B cell (primary cell): Measurements from ENCODE around the gene ADAMTS19. TPM values are rescaled to one million over a fixed set of nuclear protein-coding genes. Genes with fewer than 3 reads are reported as not detected.
A peak's percentile ranks its signal among the peaks of the same experiment; 100 is the strongest.

Experiments
- ATAC-seq: fragments of 200-7000 bp; cut with Tn5 transposase; one replicate; pipeline ENCODE4 v1.10.0; 2021; ENCODE audit warnings: low read depth, mild to moderate bottlenecking, moderate number of reproducible peaks, moderate library complexity
- CTCF ChIA-PET: fragments of 350-600 bp; sonication (Branson Sonifier 250); formaldehyde crosslinking; loops from one replicate; lab custom pipeline; 2021; ENCODE audit warnings: antibody characterized with exemption, inconsistent platforms; lab: Charles Lee
- POLR2A ChIA-PET: fragments of 350-600 bp; sonication (Branson Sonifier 250); formaldehyde crosslinking; loops from one replicate; lab custom pipeline; 2021; ENCODE audit warnings: antibody characterized with exemption; lab: Charles Lee
- DNase-seq: peaks from one replicate; pipeline ENCODE4 v3.0.0; 2013
- H2AFZ ChIP-seq: 2 replicates; pipeline ENCODE4 v1.6.1; 2012; ENCODE audit warnings: mild to moderate bottlenecking, low read depth, low read length; ENCODE audit not compliant: insufficient read depth, poor library complexity, severe bottlenecking
- H3K27ac ChIP-seq, 2 donors: 1 replicate in 1 of 2; 2 replicates in 1 of 2; pipeline ENCODE4 v1.5.1; 2012 to 2013; ENCODE audit warnings: low read length in 2 of 2, mild to moderate bottlenecking in 2 of 2, moderate library complexity in 1 of 2
- H3K27me3 ChIP-seq, 4 experiments: fragments of 200-600 bp in 1 of 4; sonication (generic) in 1 of 4; replicated peaks in 1 of 4; 1 replicate in 2 of 4; 2 replicates in 2 of 4; pipeline versions ENCODE4 v1.6.1 to v1.7.0; 2013 to 2016; ENCODE audit warnings: low read length in 3 of 4, mild to moderate bottlenecking in 2 of 4, mixed read lengths in 1 of 4, moderate library complexity in 1 of 4; ENCODE audit not compliant: insufficient read depth in 4 of 4, control insufficient read depth in 3 of 4; ENCODE audit errors: control extremely low read depth in 1 of 4
- H3K36me3 ChIP-seq, 2 experiments: replicated peaks in 1 of 2; 1 replicate in 1 of 2; 2 replicates in 1 of 2; pipeline versions ENCODE4 v1.6.1 to v1.7.1; 2013; ENCODE audit warnings: low read length in 1 of 2; ENCODE audit not compliant: insufficient read depth in 2 of 2, control insufficient read depth in 1 of 2; ENCODE audit errors: control extremely low read depth in 1 of 2, extremely low read depth in 1 of 2
- H3K4me1 ChIP-seq, 2 donors: fragments of 200-600 bp in 1 of 2; sonication (generic) in 1 of 2; 1 replicate in 1 of 2; 2 replicates in 1 of 2; pipeline versions ENCODE4 v1.5.1 to v1.6.1; 2013 to 2017; ENCODE audit warnings: low read length in 2 of 2; ENCODE audit not compliant: control insufficient read depth in 2 of 2, insufficient read depth in 2 of 2
- H3K4me2 ChIP-seq: replicated peaks from 2 replicates; pipeline ENCODE3; 2012; ENCODE audit warnings: mild to moderate bottlenecking, low read depth, low read length; ENCODE audit not compliant: poor library complexity, severe bottlenecking
- H3K4me3 ChIP-seq, 5 experiments: fragments of 200-600 bp in 1 of 5; sonication (generic) in 1 of 5; 1 replicate in 3 of 5; 2 replicates in 2 of 5; pipeline versions ENCODE4 v1.5.1 to v1.7.0; 2011 to 2016; ENCODE audit warnings: low read length in 4 of 5, mild to moderate bottlenecking in 4 of 5, low read depth in 2 of 5, control low read depth in 1 of 5, moderate library complexity in 1 of 5; ENCODE audit not compliant: insufficient read depth in 1 of 5; ENCODE audit errors: control extremely low read depth in 1 of 5, extremely low read depth in 1 of 5
- H3K79me2 ChIP-seq: fragments of 200-600 bp; sonication (generic); one replicate; pipeline ENCODE4 v1.6.0; 2016; ENCODE audit warnings: low read length; ENCODE audit not compliant: control insufficient read depth, insufficient read depth
- H3K9ac ChIP-seq: fragments of 200-600 bp; sonication (generic); 2 replicates; pipeline ENCODE4 v1.6.1; 2017; ENCODE audit warnings: mild to moderate bottlenecking, low read length, moderate library complexity
- H3K9me3 ChIP-seq, 3 donors: one replicate each; pipeline versions ENCODE4 v1.6.1 to v1.7.1; 2013; ENCODE audit warnings: low read length in 2 of 3; ENCODE audit not compliant: control insufficient read depth in 2 of 3, insufficient read depth in 1 of 3; ENCODE audit errors: control extremely low read depth in 1 of 3
- H4K20me1 ChIP-seq: 2 replicates; pipeline ENCODE4 v1.6.0; 2012; ENCODE audit warnings: mild to moderate bottlenecking, low read length; ENCODE audit not compliant: insufficient read depth, control insufficient read depth, poor library complexity, severe bottlenecking
- H3K27ac Mint-ChIP-seq: one replicate; pipeline ENCODE4 v1.8.0; 2021; ENCODE audit warnings: mixed read lengths
- H3K27me3 Mint-ChIP-seq: one replicate; pipeline ENCODE4 v1.8.0; 2021; ENCODE audit warnings: mixed read lengths
- H3K4me1 Mint-ChIP-seq: one replicate; pipeline ENCODE4 v1.8.0; 2021; ENCODE audit warnings: mixed read lengths
- H3K4me3 Mint-ChIP-seq: one replicate; pipeline ENCODE4 v1.8.0; 2021; ENCODE audit warnings: mixed read lengths
- H3K9me3 Mint-ChIP-seq: one replicate; pipeline ENCODE4 v1.8.0; 2022; ENCODE audit warnings: mixed read lengths; ENCODE audit not compliant: insufficient read depth
- CTCF ChIP-seq: fragments of 200-600 bp; IDR thresholded peaks from one replicate; pipeline ENCODE4 v1.8.0; 2022; ENCODE audit warnings: antibody characterized with exemption, mild to moderate bottlenecking
- EZH2 ChIP-seq: IDR thresholded peaks from 2 replicates; pipeline ENCODE4 v1.6.1; 2012; ENCODE audit warnings: borderline replicate concordance, low read depth, mild to moderate bottlenecking, moderate library complexity, low read length; ENCODE audit not compliant: insufficient read depth, poor library complexity, severe bottlenecking
- WGBS: methylation state at CpG from one replicate; pipeline ENCODE4 v1.1.5; 2013; ENCODE audit warnings: missing lambda C conversion rate; ENCODE audit not compliant: insufficient coverage; 5-methylcytosine and 5-hydroxymethylcytosine counted together
- intact Hi-C: fragments of 100-400 bp; cut with micrococcal nuclease; formaldehyde crosslinking; loops from one replicate; pipeline ENCODE4 v1.10.0; 2022
- polyA plus RNA-seq: library from polyadenylated mRNA; depleted of rRNA; stranded (reverse); fragments of >200 nt; gene quantifications from 2 replicates; pipeline ENCODE4 v1.2.3, GENCODE V29; 2012
- total RNA-seq, 2 donors: library from RNA; stranded (reverse); fragments of 120-200 nt in 1 of 2; gene quantifications; 1 replicate in 1 of 2; 2 replicates in 1 of 2; pipeline versions ENCODE4 v1.2.3 to v1.2.4, GENCODE V29; 2013 to 2022

The ADAMTS19 gene
- total and polyA plus RNA-seq, 2 donors (not counting 1 experiment from before 2014, with no cell fraction given): not detected

- Histone ChIP-seq H3K4me1 (peaks cover 0 to 5% of the 10 kb centered on the region in 2 donors), H3K27me3 (peaks cover 0 to 27% (median 16%) of the 10 kb centered on the region in 4 experiments), H3K9me3 (no peaks in the 10 kb centered on the region), H4K20me1 (no peaks in the 10 kb centered on the region), H3K9ac (no peak overlapping the region), H3K79me2 (no peaks in the 10 kb centered on the region), H2AFZ (no peak overlapping the region), H3K4me2 (peak overlapping the region; percentile 22), H3K4me3 (no peak overlapping the region), H3K36me3 (no peaks in the 10 kb centered on the region), H3K27ac (no peak overlapping the region)
- peak overlapping the region; percentile 64 for H3K4me3 Mint-ChIP-seq
- peaks cover 13% of the 10 kb centered on the region for H3K4me1 Mint-ChIP-seq
- WGBS: 2% methylated on average over 88 of the region's 88 CpGs
- CTCF ChIA-PET: no interaction called here
- intact Hi-C loops: no loop called here
- POLR2A ChIA-PET: no interaction called here
- H3K9me3 Mint-ChIP-seq: no peaks in the 10 kb centered on the region
- H3K27ac Mint-ChIP-seq: no peak overlapping the region
- DNase-seq: no peak
- TF ChIP-seq CTCF: no peak
- no peak for TF ChIP-seq EZH2
- H3K27me3 Mint-ChIP-seq: peaks cover 43% of the 10 kb centered on the region
- no peak for ATAC-seq
Measured at GRCh38 chr5:129460936-129461710, 1.0 kb downstream of the ADAMTS19 start.

GRCh38 chr5:129461711-129462332, 1.7 kb downstream of the ADAMTS19 start:
- Histone ChIP-seq H4K20me1 (no peaks in the 10 kb centered on the region), H3K9me3 (no peaks in the 10 kb centered on the region), H3K36me3 (no peaks in the 10 kb centered on the region), H3K4me3 (no peak overlapping the region), H3K4me2 (peak overlapping the region; percentile 22), H3K9ac (no peak overlapping the region), H3K79me2 (no peaks in the 10 kb centered on the region), H3K27ac (no peak overlapping the region), H2AFZ (no peak overlapping the region), H3K27me3 (peaks cover 0 to 27% (median 16%) of the 10 kb centered on the region in 4 experiments), H3K4me1 (peaks cover 0 to 5% of the 10 kb centered on the region in 2 donors)
- Mint-ChIP-seq H3K9me3 (no peaks in the 10 kb centered on the region), H3K4me3 (peak overlapping the region; percentile 73), H3K27me3 (peaks cover 40% of the 10 kb centered on the region), H3K27ac (no peak overlapping the region), H3K4me1 (peaks cover 13% of the 10 kb centered on the region)
- ChIA-PET POLR2A (no interaction called here), CTCF (no interaction called here)
- WGBS: 46% methylated on average over 13 of the region's 13 CpGs
- TF ChIP-seq CTCF: no peak
- no peak for TF ChIP-seq EZH2
- DNase-seq: no peak
- intact Hi-C loops: no loop called here
- no peak for ATAC-seq
